Keratinocyte (primary cell): ENCODE data around the gene GATD1.

Experiments
- CTCF ChIP-seq, 3 experiments: IDR thresholded peaks in 1 of 3; conservative IDR thresholded peaks in 1 of 3; optimal IDR thresholded peaks in 1 of 3; 2 replicates in 2 of 3; 3 replicates in 1 of 3; pipeline versions ENCODE3 to v1.5.1; 2011; ENCODE audit warnings: low read length in 3 of 3, mild to moderate bottlenecking in 3 of 3, moderate library complexity in 2 of 3, control low read depth in 1 of 3, inconsistent platforms in 1 of 3; ENCODE audit not compliant: insufficient read depth in 2 of 3; ENCODE audit errors: extremely low read depth in 1 of 3
- EZH2 ChIP-seq: IDR thresholded peaks from one replicate; pipeline ENCODE4 v1.6.1; 2012; ENCODE audit warnings: inconsistent platforms, mild to moderate bottlenecking, low read length, moderate library complexity

GRCh38 chr11:746289-747157, 30.8 kb downstream of the GATD1 start:
- no peak for TF ChIP-seq CTCF (optimal IDR thresholded peaks at IDR 0.05 in 1 of 3, IDR thresholded peaks at IDR 0.05 in 1 of 3, conservative IDR thresholded peaks at IDR 0.05 in 1 of 3; ENCODE audit: extremely low read depth in 1 of 3, insufficient read depth in 2 of 3, low read length in 3 of 3)
- no peak for TF ChIP-seq EZH2
